ENCODE measurements around the gene CNDP1.

CNDP1 gene

GRCh38 chr18:74544898-74545297 lies 10.6 kb downstream of the CNDP1 start:
- no peaks in the 10 kb centered on the region for H3K36me3 ChIP-seq (ENCODE audit: control insufficient read depth in 1 of 2, insufficient read depth in 2 of 2, low read length in 2 of 2)
- no peaks in the 10 kb centered on the region for H3K27me3 ChIP-seq (ENCODE audit: control insufficient read depth in 1 of 2, insufficient read depth in 2 of 2, low read length in 2 of 2)
- no peak overlapping the region for H3K9ac ChIP-seq (ENCODE audit: low read depth in 1 of 2, low read length in 2 of 2)
- no peak overlapping the region for H3K4me3 ChIP-seq (ENCODE audit: low read depth in 1 of 2, low read length in 2 of 2)
- H3K9me3 ChIP-seq (ENCODE audit: control insufficient read depth in 1 of 2, low read length in 2 of 2), result peaks cover 4 to 10% of the 10 kb centered on the region in 2 donors
- H3K27ac ChIP-seq (ENCODE audit: low read depth, low read length), result no peak overlapping the region
- H3K4me1 ChIP-seq (ENCODE audit: control insufficient read depth in 1 of 2, insufficient read depth in 2 of 2, low read length in 2 of 2), result peaks cover 33 to 40% of the 10 kb centered on the region in 2 donors

- Histone ChIP-seq H3K4me1 (ENCODE audit: control insufficient read depth in 1 of 2, insufficient read depth in 2 of 2, low read length in 2 of 2) (peaks cover 30 to 33% of the 10 kb centered on the region in 2 donors), H3K27ac (ENCODE audit: low read depth, low read length) (no peak overlapping the region), H3K9me3 (ENCODE audit: control insufficient read depth in 1 of 2, low read length in 2 of 2) (peaks cover 4 to 11% of the 10 kb centered on the region in 2 donors), H3K36me3 (ENCODE audit: control insufficient read depth in 1 of 2, insufficient read depth in 2 of 2, low read length in 2 of 2) (no peaks in the 10 kb centered on the region), H3K9ac (ENCODE audit: low read depth in 1 of 2, low read length in 2 of 2) (no peak overlapping the region), H3K4me3 (ENCODE audit: low read depth in 1 of 2, low read length in 2 of 2) (no peak overlapping the region), H3K27me3 (ENCODE audit: control insufficient read depth in 1 of 2, insufficient read depth in 2 of 2, low read length in 2 of 2) (no peaks in the 10 kb centered on the region)
Measured at GRCh38 chr18:74546007-74546406, 11.7 kb downstream of the CNDP1 start.

GRCh38 chr18:74546751-74547530 lies 12.6 kb downstream of the CNDP1 start:
- H3K4me3 ChIP-seq (ENCODE audit: low read depth in 1 of 2, low read length in 2 of 2), result no peak overlapping the region

GRCh38 chr18:74547860-74548259 lies 13.6 kb downstream of the CNDP1 start:
- Histone ChIP-seq H3K9ac (ENCODE audit: low read depth in 1 of 2, low read length in 2 of 2) (no peak overlapping the region), H3K9me3 (ENCODE audit: control insufficient read depth in 1 of 2, low read length in 2 of 2) (peaks cover 4 to 11% of the 10 kb centered on the region in 2 donors), H3K36me3 (ENCODE audit: control insufficient read depth in 1 of 2, insufficient read depth in 2 of 2, low read length in 2 of 2) (no peaks in the 10 kb centered on the region), H3K4me3 (ENCODE audit: low read depth in 1 of 2, low read length in 2 of 2) (no peak overlapping the region), H3K27me3 (ENCODE audit: control insufficient read depth in 1 of 2, insufficient read depth in 2 of 2, low read length in 2 of 2) (no peaks in the 10 kb centered on the region), H3K27ac (ENCODE audit: low read depth, low read length) (no peak overlapping the region), H3K4me1 (ENCODE audit: control insufficient read depth in 1 of 2, insufficient read depth in 2 of 2, low read length in 2 of 2) (peaks cover 17 to 18% of the 10 kb centered on the region in 2 donors)

More at GRCh38 chr18:74546751-74547530, 12.6 kb downstream of the CNDP1 start:
- Histone ChIP-seq H3K36me3 (ENCODE audit: control insufficient read depth in 1 of 2, insufficient read depth in 2 of 2, low read length in 2 of 2) (no peaks in the 10 kb centered on the region), H3K4me1 (ENCODE audit: control insufficient read depth in 1 of 2, insufficient read depth in 2 of 2, low read length in 2 of 2) (peaks cover 25% of the 10 kb centered on the region in 2 donors), H3K9ac (ENCODE audit: low read depth in 1 of 2, low read length in 2 of 2) (no peak overlapping the region), H3K9me3 (ENCODE audit: control insufficient read depth in 1 of 2, low read length in 2 of 2) (peaks cover 4 to 11% of the 10 kb centered on the region in 2 donors), H3K27ac (ENCODE audit: low read depth, low read length) (peak overlapping the region; percentile 22), H3K27me3 (ENCODE audit: control insufficient read depth in 1 of 2, insufficient read depth in 2 of 2, low read length in 2 of 2) (no peaks in the 10 kb centered on the region)

GRCh38 chr18:74549591-74550104 lies 15.3 kb downstream of the CNDP1 start:
- Histone ChIP-seq H3K9me3 (ENCODE audit: control insufficient read depth in 1 of 2, low read length in 2 of 2) (peaks cover 4 to 11% of the 10 kb centered on the region in 2 donors), H3K4me3 (ENCODE audit: low read depth in 1 of 2, low read length in 2 of 2) (no peak overlapping the region), H3K4me1 (ENCODE audit: control insufficient read depth in 1 of 2, insufficient read depth in 2 of 2, low read length in 2 of 2) (peaks cover 15% of the 10 kb centered on the region in 2 donors), H3K9ac (ENCODE audit: low read depth in 1 of 2, low read length in 2 of 2) (no peak overlapping the region), H3K27ac (ENCODE audit: low read depth, low read length) (no peak overlapping the region), H3K36me3 (ENCODE audit: control insufficient read depth in 1 of 2, insufficient read depth in 2 of 2, low read length in 2 of 2) (no peaks in the 10 kb centered on the region), H3K27me3 (ENCODE audit: control insufficient read depth in 1 of 2, insufficient read depth in 2 of 2, low read length in 2 of 2) (no peaks in the 10 kb centered on the region)

- H3K27ac ChIP-seq (ENCODE audit: low read depth, low read length), result no peak overlapping the region
- H3K4me1 ChIP-seq (ENCODE audit: control insufficient read depth in 1 of 2, insufficient read depth in 2 of 2, low read length in 2 of 2), result peaks cover 15 to 18% of the 10 kb centered on the region in 2 donors
Measured at GRCh38 chr18:74550886-74551285, 16.6 kb downstream of the CNDP1 start.

GRCh38 chr18:74551452-74551851 lies 17.2 kb downstream of the CNDP1 start:
- no peak overlapping the region for H3K9ac ChIP-seq (ENCODE audit: low read depth in 1 of 2, low read length in 2 of 2)
- no peaks in the 10 kb centered on the region for H3K36me3 ChIP-seq (ENCODE audit: control insufficient read depth in 1 of 2, insufficient read depth in 2 of 2, low read length in 2 of 2)
- H3K9me3 ChIP-seq (ENCODE audit: control insufficient read depth in 1 of 2, low read length in 2 of 2), result peaks cover 4 to 11% of the 10 kb centered on the region in 2 donors
- peaks cover 15 to 20% of the 10 kb centered on the region in 2 donors for H3K4me1 ChIP-seq (ENCODE audit: control insufficient read depth in 1 of 2, insufficient read depth in 2 of 2, low read length in 2 of 2)
- H3K27me3 ChIP-seq (ENCODE audit: control insufficient read depth in 1 of 2, insufficient read depth in 2 of 2, low read length in 2 of 2), result no peaks in the 10 kb centered on the region
- no peak overlapping the region for H3K27ac ChIP-seq (ENCODE audit: low read depth, low read length)
- no peak overlapping the region for H3K4me3 ChIP-seq (ENCODE audit: low read depth in 1 of 2, low read length in 2 of 2)

More at GRCh38 chr18:74550886-74551285, 16.6 kb downstream of the CNDP1 start:
- H3K9ac ChIP-seq (ENCODE audit: low read depth in 1 of 2, low read length in 2 of 2), result no peak overlapping the region
- H3K27me3 ChIP-seq (ENCODE audit: control insufficient read depth in 1 of 2, insufficient read depth in 2 of 2, low read length in 2 of 2), result no peaks in the 10 kb centered on the region
- peaks cover 4 to 11% of the 10 kb centered on the region in 2 donors for H3K9me3 ChIP-seq (ENCODE audit: control insufficient read depth in 1 of 2, low read length in 2 of 2)
- H3K4me3 ChIP-seq (ENCODE audit: low read depth in 1 of 2, low read length in 2 of 2), result no peak overlapping the region
- H3K36me3 ChIP-seq (ENCODE audit: control insufficient read depth in 1 of 2, insufficient read depth in 2 of 2, low read length in 2 of 2), result no peaks in the 10 kb centered on the region

- peaks cover 4 to 11% of the 10 kb centered on the region in 2 donors for H3K9me3 ChIP-seq (ENCODE audit: control insufficient read depth in 1 of 2, low read length in 2 of 2)
- H3K4me1 ChIP-seq (ENCODE audit: control insufficient read depth in 1 of 2, insufficient read depth in 2 of 2, low read length in 2 of 2), result peaks cover 16 to 19% of the 10 kb centered on the region in 2 donors
- no peak overlapping the region for H3K9ac ChIP-seq (ENCODE audit: low read depth in 1 of 2, low read length in 2 of 2)
- no peak overlapping the region for H3K4me3 ChIP-seq (ENCODE audit: low read depth in 1 of 2, low read length in 2 of 2)
- H3K27ac ChIP-seq (ENCODE audit: low read depth, low read length), result no peak overlapping the region
- H3K27me3 ChIP-seq (ENCODE audit: control insufficient read depth in 1 of 2, insufficient read depth in 2 of 2, low read length in 2 of 2), result no peaks in the 10 kb centered on the region
- H3K36me3 ChIP-seq (ENCODE audit: control insufficient read depth in 1 of 2, insufficient read depth in 2 of 2, low read length in 2 of 2), result no peaks in the 10 kb centered on the region
Measured at GRCh38 chr18:74551936-74552555, 17.7 kb downstream of the CNDP1 start.

- H3K9ac ChIP-seq (ENCODE audit: low read depth in 1 of 2, low read length in 2 of 2), result no peak overlapping the region
- H3K9me3 ChIP-seq (ENCODE audit: control insufficient read depth in 1 of 2, low read length in 2 of 2), result no peaks in the 10 kb centered on the region
- peak overlapping the region in 1 of 2 donors; percentile 30 for H3K4me3 ChIP-seq (ENCODE audit: low read depth in 1 of 2, low read length in 2 of 2)
- no peak overlapping the region for H3K27ac ChIP-seq (ENCODE audit: low read depth, low read length)
- peaks cover 21 to 25% of the 10 kb centered on the region in 2 donors for H3K4me1 ChIP-seq (ENCODE audit: control insufficient read depth in 1 of 2, insufficient read depth in 2 of 2, low read length in 2 of 2)
- no peaks in the 10 kb centered on the region for H3K27me3 ChIP-seq (ENCODE audit: control insufficient read depth in 1 of 2, insufficient read depth in 2 of 2, low read length in 2 of 2)
- no peaks in the 10 kb centered on the region for H3K36me3 ChIP-seq (ENCODE audit: control insufficient read depth in 1 of 2, insufficient read depth in 2 of 2, low read length in 2 of 2)
Measured at GRCh38 chr18:74556126-74556525, 21.8 kb downstream of the CNDP1 start.

- Histone ChIP-seq H3K27ac (ENCODE audit: low read depth, low read length) (no peak overlapping the region), H3K4me3 (ENCODE audit: low read depth in 1 of 2, low read length in 2 of 2) (no peak overlapping the region), H3K9me3 (ENCODE audit: control insufficient read depth in 1 of 2, low read length in 2 of 2) (no peaks in the 10 kb centered on the region), H3K4me1 (ENCODE audit: control insufficient read depth in 1 of 2, insufficient read depth in 2 of 2, low read length in 2 of 2) (peaks cover 34 to 42% of the 10 kb centered on the region in 2 donors), H3K27me3 (ENCODE audit: control insufficient read depth in 1 of 2, insufficient read depth in 2 of 2, low read length in 2 of 2) (no peaks in the 10 kb centered on the region), H3K9ac (ENCODE audit: low read depth in 1 of 2, low read length in 2 of 2) (no peak overlapping the region), H3K36me3 (ENCODE audit: control insufficient read depth in 1 of 2, insufficient read depth in 2 of 2, low read length in 2 of 2) (no peaks in the 10 kb centered on the region)
Measured at GRCh38 chr18:74558096-74558495, 23.8 kb downstream of the CNDP1 start.

Data from duodenal mucosa (tissue), 2 donors.